HG02981 (cell line): ENCODE measurements around the gene CHCHD6.

Source experiments
- ATAC-seq: cut with Tn5 transposase; IDR thresholded peaks from one replicate; pipeline ENCODE4 v1.9.1; 2021; ENCODE audit warnings: mild to moderate bottlenecking, moderate library complexity; ENCODE audit not compliant: unreplicated experiment

The CHCHD6 gene

GRCh38 chr3:126916546-126916945, 212.5 kb downstream of the CHCHD6 start:
- no peak for ATAC-seq

GRCh38 chr3:126917232-126917804, 213.3 kb downstream of the CHCHD6 start:
- ATAC-seq: no peak

- ATAC-seq: no peak
Measured at GRCh38 chr3:126918355-126918821, 214.3 kb downstream of the CHCHD6 start.

- no peak for ATAC-seq
Measured at GRCh38 chr3:126921085-126921824, 217.2 kb downstream of the CHCHD6 start.

- ATAC-seq: no peak
Measured at GRCh38 chr3:126922466-126922865, 218.4 kb downstream of the CHCHD6 start.

- no peak for ATAC-seq
Measured at GRCh38 chr3:126923423-126923822, 219.4 kb downstream of the CHCHD6 start.

GRCh38 chr3:126923895-126924294, 219.9 kb downstream of the CHCHD6 start:
- no peak for ATAC-seq

- ATAC-seq: no peak
Measured at GRCh38 chr3:126924458-126924857, 220.4 kb downstream of the CHCHD6 start.

- ATAC-seq: no peak
Measured at GRCh38 chr3:126925411-126926171, 221.6 kb downstream of the CHCHD6 start.

- no peak for ATAC-seq
Measured at GRCh38 chr3:126926684-126927400, 222.8 kb downstream of the CHCHD6 start.

GRCh38 chr3:126927401-126927750, 223.3 kb downstream of the CHCHD6 start:
- no peak for ATAC-seq

- no peak for ATAC-seq
Measured at GRCh38 chr3:126927846-126928245, 223.8 kb downstream of the CHCHD6 start.

- ATAC-seq: no peak
Measured at GRCh38 chr3:126928921-126929474, 225.0 kb downstream of the CHCHD6 start.

- no peak for ATAC-seq
Measured at GRCh38 chr3:126930936-126931600, 227.0 kb downstream of the CHCHD6 start.

GRCh38 chr3:126931806-126932187, 227.8 kb downstream of the CHCHD6 start:
- ATAC-seq: no peak

- ATAC-seq: no peak
Measured at GRCh38 chr3:126932188-126932931, 228.3 kb downstream of the CHCHD6 start.

- ATAC-seq: no peak
Measured at GRCh38 chr3:126934031-126934531, 230.0 kb downstream of the CHCHD6 start.

GRCh38 chr3:126934991-126935390, 231.0 kb downstream of the CHCHD6 start:
- ATAC-seq: no peak

- ATAC-seq: no peak
Measured at GRCh38 chr3:126935756-126936509, 231.9 kb downstream of the CHCHD6 start.
